ENCODE data around the gene RASSF1. TPM values are rescaled to one million over a fixed set of nuclear protein-coding genes. Genes with fewer than 3 reads are reported as not detected.

RASSF1 gene
- total RNA-seq, 1 experiment from 2014 or later = 37.1 TPM

DNA sequence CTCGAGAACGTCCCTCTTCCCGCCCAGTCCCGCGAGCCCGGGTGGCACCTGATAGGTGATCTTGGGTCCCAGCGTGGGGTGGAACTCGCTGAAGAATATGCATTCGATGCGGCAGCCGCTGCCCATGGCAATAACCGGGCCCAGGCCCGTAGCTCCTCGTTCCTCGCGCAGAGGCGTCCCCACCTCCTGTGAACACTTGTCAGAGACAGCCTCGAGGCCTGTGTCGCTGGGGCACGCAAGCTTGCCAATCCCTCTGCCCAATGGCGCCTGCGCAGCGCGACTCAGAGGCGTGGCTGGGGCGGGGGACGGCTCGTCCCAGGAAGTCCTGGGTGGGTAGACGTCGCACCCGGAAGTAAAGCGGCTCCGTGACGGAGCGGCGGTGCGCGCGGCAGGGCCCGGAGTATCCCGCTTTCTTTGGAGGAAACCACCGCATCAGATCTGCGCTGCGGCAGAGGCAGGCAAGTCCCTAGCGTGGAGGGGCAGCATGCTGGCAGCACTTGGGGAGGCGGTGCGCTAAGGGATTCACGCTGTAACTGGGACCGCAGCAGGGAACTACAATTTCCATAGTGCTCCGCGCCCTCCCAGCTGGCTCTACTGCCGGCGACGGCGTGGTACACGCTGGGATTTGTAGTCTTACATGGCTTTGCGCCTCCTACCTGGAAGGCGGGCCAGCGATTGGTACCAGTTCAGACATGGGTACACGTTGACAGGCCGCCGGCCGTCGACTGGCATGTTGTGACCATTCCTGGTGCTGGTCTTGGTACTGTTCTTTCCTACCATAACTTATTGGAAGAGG lies 10.1 kb upstream of the RASSF1 start, which contains the start of the genes CYB561D2 and NPRL2:
CYB561D2 (plus strand) TSS at position 336 of the 796 bp plus-strand sequence. CDS start 572 bp downstream, outside the sequence.
NPRL2 (minus strand) TSS at position 249 of the 796 bp plus-strand sequence; CDS start at position 126, 123 bp downstream.
- in situ Hi-C loops (cut with HindIII; ENCODE audit: low pct_unique_long_range_greater_than_20kb, low sequenced_read_pairs) = no loop called here
- peak; percentile 91 for DNase-seq (ENCODE audit: low read depth)

DNA sequence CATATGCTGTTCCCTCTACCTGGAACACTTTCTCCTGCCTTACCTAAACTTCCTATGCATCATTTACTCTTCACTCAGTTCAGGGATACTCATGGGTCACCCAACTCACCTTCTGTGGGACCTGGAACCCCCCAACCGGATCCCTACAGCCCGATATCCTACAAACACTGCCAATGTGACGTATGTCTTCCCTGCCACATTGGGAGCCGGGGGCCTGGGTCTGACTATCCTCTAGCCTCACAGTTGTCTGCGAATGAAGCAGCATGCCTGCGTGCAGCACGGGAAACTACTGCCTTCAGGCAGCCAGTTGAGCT lies 9.5 kb upstream of the RASSF1 start:
- in situ Hi-C loops (cut with HindIII; ENCODE audit: low pct_unique_long_range_greater_than_20kb, low sequenced_read_pairs) = no loop called here
- DNase-seq (ENCODE audit: low read depth) = no peak

DNA sequence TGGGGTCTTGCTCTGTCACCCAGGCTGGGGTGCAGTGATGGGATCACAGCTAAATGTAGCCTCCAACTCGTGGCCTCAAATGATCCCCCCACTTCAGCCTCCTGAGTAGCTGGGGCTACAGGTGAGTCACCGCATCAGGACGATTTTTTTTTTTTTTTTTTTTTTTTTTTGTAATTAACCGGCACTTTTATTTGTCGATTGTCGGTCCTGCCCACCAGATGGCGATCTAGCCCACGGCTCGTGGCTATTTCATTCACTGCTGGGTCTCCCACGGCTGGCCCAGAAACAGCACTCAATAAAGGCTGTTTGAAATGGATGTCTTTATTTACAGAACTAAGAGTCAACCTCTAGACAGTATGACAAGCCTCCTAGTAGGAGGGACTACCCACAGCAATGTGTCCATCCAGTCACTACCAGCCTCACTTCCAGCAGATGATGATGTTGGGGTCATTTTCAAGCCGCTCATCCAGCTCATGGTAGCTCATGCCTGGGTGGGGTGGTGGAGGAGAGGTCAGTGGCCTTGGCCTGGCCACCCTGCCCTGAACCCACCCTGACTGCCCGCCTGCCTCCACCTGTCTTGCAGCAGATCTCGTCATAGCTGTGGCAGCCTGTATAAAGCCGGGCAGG lies 6.7 kb upstream of the RASSF1 start:
- DNase-seq (ENCODE audit: low read depth) = peak; percentile 76
- in situ Hi-C loops (cut with HindIII; ENCODE audit: low pct_unique_long_range_greater_than_20kb, low sequenced_read_pairs) = no loop called here

DNA sequence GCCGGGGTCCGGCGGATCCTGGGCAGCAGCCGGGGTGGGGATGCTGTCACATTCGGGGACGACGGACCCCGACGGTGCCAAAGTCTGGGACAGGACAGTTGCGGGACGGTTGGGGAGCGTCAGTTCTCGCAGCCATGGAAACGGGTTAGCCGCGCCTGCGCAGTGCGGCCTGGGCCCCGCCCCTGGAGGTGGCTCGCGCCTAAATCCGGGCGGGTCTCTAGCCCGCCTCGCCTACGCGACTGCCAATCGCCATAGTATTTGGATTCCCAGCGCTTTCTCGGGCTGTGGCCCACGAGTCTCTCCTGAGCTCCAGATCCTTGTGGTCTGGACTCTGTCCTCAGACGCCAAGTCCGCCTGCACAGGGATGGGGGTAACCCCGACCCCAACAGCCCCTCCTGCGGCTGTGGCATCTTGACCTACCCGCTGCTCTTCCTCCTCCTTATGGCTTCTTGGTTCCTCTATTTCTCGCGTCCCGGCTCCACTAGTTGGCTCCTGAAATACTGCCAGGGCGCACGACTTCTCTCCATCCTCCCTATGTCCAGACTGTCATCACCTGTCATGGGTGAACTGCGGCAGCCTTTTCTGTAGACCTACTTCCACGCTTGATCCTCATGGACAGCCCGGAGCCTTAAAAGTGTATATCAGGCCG lies 5.1 kb upstream of the RASSF1 start, which contains the start of gene ZMYND10:
ZMYND10 (minus strand) TSS at position 147 of the 649 bp plus-strand sequence. CDS start 153 bp downstream, outside the sequence.
- no peak for DNase-seq (ENCODE audit: low read depth)
- in situ Hi-C loops (cut with HindIII; ENCODE audit: low pct_unique_long_range_greater_than_20kb, low sequenced_read_pairs) = no loop called here

DNA sequence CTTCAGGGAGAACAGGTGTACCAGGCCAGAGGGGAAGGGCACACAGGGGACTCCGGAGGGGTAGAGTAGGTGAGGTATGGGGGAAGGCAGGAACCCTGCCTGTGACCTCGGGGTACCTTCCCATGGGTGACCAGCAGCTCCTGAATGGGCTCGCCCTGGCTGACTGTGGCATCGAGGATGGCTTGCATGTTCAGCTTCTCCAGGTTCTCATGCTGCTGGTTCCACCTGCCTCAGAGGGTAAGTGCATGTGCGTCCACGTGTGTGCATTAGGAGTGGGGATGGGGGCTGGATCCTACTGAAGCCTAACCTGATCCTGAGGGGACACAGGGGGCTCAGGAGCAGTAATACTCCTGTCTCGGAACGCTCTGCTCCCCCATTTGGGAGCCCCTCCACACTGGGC lies 4.4 kb upstream of the RASSF1 start:
- DNase-seq (ENCODE audit: low read depth) = no peak
- in situ Hi-C loops (cut with HindIII; ENCODE audit: low pct_unique_long_range_greater_than_20kb, low sequenced_read_pairs) = no loop called here

DNA sequence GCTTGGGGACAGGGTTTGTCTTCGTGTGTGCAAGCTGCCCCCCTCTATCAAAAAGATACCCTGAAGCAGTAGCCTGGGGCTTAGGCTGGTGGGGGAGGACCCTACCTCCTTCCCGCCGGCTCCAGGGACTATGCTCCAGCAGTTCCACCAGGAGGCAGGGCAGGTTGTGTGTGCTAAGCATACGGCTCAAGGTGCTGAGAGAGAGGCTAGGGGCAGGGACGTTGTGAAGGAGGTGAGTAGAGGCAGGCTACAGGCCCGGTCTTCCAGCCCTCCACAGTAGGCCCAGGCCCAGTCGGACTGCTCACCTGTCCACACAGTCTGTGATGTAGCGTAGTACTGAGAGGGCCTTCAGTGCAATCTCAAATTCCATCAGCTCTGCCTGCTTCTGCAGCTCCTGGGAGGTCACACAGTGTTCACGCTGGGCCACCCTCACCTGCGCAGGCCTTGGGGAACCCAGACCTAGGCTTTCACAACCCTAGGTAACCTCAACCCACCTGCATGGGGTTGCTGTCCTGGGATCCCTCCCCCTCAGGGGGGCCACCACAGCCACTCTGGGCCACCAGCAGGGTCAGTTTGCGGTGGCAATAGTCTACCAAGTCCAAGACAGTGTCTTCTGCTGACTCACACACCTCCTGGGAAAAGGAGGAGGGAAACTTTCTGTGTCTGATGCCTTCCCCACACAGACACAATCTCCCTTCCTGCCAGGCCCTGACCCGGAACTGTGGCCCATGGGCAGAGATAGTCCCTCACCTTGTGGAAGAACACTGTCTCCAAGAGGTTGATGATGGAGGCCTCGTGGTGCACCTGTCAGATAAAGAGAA lies 2.4 kb upstream of the RASSF1 start:
- DNase-seq (ENCODE audit: low read depth) = no peak
- in situ Hi-C loops (cut with HindIII; ENCODE audit: low pct_unique_long_range_greater_than_20kb, low sequenced_read_pairs) = no loop called here

DNA sequence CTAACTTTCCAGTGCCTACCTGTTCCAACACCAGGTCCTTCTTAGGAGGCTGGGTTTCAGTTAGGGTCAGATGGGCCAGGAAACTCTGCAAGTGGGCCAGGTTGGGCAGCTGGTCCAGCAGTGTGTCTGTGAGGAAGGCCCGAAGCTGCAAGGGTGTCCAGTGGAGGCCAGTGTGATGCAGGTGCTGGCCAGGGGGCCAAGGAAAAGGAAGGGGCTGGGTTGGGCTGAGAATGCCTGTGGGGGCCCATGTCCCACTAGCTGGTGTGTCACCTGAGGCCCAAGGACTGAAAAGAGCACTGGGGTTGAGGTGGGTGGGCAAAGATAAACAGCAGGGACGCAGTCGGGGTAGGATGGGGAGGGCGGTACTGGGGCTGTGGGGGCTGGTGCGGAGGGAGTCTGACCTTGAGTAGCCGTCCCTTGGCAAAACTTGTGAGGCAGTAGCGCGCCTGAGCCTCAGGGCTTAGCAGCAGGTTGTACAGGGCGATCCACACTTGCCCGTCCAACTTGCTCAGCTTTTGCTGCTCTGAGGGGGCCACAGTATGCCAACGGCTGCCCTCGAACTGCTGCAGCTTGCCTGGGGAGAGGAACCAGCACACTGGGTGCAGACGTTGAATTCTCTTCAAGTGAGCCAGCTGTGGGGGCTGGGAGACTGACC lies 1.5 kb upstream of the RASSF1 start:
- in situ Hi-C loops (cut with HindIII; ENCODE audit: low pct_unique_long_range_greater_than_20kb, low sequenced_read_pairs) = no loop called here

DNA sequence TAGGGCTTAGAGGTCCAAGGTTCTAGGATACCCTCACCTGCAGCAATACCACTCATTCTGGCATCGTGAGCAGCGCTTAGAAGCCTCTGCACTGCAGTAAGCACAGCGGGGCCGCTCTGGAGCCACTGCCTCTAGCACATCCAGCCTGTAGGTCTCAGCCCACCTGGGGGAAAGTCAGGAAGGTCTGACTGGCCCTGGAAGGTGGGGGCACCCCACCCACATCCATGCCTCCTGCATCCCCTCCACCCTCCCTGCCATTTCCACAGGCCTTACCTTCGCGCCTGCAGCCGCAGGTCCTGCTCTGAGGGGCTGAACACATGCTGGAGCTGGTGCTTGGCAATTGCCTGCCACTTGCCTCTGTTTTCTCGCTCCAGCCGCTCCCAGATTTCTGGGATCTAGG lies 901 bp upstream of the RASSF1 start:
- no peak for DNase-seq (ENCODE audit: low read depth)
- in situ Hi-C loops (cut with HindIII; ENCODE audit: low pct_unique_long_range_greater_than_20kb, low sequenced_read_pairs) = no loop called here

More for the DNA sequence above, 1.5 kb upstream of the RASSF1 start:
- no peak for DNase-seq (ENCODE audit: low read depth)

DNA sequence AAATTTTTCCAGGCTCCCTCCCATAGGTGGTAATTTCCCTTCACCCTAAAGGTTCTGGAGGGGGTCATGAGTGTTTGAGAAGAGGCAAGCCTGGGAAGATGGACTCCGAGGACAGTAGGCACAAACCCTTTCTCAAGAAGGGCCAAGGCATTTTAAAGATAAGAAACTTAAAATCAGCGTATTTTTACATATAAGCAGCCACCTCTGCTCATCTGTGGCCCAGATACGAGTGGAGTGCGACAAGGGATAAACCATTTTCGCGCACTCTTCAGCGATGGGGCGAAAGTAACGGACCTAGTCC lies 539 bp downstream of the RASSF1 start:
- in situ Hi-C loops (cut with HindIII; ENCODE audit: low pct_unique_long_range_greater_than_20kb, low sequenced_read_pairs) = no loop called here
- no peak for DNase-seq (ENCODE audit: low read depth)

DNA sequence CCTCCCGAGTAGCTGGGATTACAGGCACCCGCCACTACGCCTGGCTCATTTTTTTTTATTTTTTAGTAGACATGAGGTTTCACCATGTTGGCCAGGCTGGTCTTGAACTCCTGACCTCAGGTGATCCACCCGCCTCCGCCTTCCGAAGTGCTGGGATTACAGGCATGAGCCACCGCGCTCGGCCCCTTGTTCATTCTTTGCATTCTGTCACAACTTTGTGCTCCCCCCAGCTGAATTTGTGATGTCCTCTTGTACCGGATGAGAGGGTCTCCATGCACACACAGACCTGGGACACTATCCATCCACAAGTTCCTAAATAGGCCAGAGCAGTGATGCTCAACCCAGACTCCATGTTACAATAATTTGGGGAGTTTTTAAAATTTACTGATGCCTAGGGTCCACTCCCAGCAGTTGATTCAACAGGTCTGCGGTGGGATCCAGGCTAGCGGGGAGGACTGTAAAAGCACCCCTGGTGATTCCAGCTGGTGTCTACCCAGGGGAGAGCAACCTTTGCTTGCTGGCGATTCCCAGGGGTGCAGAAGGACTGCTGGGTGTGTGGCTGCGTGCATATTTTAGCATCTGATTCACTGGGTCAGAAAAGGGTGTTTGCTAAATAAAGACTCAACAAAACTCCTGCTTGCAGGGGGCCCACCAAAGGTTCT lies 1.0 kb downstream of the RASSF1 start:
- in situ Hi-C loops (cut with HindIII; ENCODE audit: low pct_unique_long_range_greater_than_20kb, low sequenced_read_pairs) = no loop called here
- DNase-seq (ENCODE audit: low read depth) = no peak

DNA sequence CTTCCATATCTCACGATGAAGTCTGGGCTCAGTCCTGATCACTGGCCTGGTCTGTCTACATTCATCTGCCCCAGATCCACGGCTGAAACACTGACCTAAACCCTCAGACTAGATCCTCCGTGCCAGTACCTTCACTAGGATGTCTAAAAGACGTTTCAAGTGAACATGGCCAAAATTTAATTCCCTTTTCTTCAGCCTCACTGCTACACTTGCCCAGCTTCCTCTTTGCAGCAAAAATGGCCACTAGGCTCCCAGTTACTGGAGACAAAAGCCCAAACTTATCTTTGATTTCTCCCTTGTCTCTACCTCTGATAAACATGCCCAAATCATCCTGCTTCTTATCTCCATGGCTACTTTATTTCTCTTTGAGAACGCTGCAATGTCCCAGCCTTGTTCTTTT lies 1.7 kb downstream of the RASSF1 start:
- DNase-seq (ENCODE audit: low read depth) = no peak
- in situ Hi-C loops (cut with HindIII; ENCODE audit: low pct_unique_long_range_greater_than_20kb, low sequenced_read_pairs) = no loop called here

DNA sequence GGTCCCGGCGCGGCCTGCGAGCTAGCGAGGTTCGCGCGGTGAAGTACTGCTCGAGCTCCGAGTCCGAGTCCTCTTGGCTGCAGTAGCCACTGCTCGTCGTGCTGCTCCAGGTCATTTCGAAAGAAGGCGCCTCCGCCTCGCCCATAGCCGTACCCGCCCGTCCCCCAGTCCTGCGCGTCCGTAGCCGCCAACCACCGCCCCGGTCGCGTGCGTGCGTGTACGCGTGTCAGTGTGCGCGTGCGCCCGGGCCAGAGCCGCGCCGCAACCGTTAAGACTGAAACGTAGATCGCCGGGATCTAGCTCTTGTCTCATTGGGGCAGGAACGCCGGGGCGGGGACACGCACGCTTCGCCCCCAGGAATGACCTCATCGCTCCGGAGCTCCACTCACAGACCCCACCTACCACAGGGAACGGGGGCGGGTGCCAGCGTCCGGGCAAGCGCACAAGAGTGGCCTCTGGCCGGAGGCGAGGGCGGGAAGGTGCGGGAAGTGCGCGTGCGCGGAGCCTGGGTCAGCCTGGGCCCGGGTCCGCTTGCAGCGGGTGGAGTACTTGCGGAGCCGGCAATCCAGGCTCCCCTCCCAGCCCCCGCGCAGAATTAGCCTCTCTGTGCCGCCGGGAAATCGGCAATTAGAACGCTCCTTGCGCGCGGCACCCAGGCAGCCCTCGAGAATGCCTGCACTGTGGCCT lies 3.3 kb downstream of the RASSF1 start:
- DNase-seq (ENCODE audit: low read depth) = peak; percentile 96
- in situ Hi-C loops (cut with HindIII; ENCODE audit: low pct_unique_long_range_greater_than_20kb, low sequenced_read_pairs) = no loop called here

DNA sequence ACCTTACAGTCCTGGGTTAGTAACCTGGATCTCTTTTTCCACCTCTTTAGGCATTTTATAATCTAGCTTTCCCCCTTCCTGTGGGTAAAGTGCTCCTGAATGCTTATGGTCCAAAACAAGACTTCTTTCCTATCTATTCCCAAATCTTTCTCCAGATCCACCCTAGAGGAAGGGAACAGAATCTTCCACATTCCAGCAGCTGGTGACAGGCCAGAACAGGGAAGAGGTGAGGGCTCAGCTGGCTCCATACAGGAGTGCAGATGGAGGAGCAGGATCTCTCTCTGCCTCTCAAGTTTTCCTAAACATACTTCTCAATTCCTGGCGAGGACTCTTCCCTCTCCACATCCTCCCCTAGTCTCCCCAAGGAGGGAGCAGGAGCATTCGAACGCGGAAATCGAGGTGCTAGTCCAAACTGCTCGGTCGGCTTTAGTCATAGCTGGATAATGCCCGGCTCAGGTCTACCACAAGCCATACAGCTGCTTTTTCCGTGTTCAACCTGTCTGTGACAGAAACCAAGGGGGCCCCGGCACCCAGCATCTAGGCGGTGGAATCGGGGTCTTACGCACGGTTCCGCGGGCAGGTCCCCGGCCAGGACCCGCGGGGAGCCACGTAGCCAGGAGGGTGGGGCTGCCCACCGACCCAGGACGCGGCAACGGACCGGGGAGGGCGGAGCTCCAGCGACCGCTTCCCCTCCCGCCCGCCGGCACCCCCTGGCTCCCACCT lies 4.0 kb downstream of the RASSF1 start:
- DNase-seq (ENCODE audit: low read depth) = no peak
- in situ Hi-C loops (cut with HindIII; ENCODE audit: low pct_unique_long_range_greater_than_20kb, low sequenced_read_pairs) = no loop called here

DNA sequence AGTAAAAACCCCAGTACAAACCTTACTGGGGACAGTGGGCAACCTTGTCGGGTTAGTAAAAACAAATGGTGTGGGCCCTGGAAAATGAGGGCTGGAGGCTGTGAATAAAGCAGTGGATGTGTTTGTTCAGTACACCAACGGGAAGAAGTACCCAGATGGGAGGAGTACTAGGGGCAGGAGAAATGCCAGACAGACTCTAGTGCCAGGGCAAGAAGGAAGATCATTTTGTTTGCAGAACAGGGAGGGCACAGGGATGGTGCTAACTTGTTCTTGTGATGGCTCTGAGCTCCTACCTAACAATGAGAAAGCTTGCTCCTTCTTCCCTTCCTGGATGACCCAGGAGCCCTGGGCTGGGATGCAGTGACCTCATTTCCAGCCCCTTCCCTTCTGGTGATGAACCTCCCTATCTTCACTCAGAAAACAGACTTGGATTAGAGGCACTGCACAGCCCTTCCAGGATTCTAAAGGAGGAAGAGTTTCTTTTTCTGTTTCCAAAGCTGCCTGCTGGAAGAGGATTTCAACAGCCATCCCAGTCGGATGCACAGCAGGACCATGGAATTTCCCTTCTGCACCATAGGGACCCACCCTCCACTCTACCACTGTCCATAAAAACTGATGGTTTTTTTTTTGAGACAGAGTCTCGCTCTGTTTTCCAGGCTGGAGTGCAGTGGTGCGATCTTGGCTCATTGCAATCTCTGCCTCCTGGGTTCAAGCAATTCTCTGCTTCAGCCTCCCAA lies 6.1 kb downstream of the RASSF1 start:
- no peak for DNase-seq (ENCODE audit: low read depth)
- in situ Hi-C loops (cut with HindIII; ENCODE audit: low pct_unique_long_range_greater_than_20kb, low sequenced_read_pairs) = no loop called here

DNA sequence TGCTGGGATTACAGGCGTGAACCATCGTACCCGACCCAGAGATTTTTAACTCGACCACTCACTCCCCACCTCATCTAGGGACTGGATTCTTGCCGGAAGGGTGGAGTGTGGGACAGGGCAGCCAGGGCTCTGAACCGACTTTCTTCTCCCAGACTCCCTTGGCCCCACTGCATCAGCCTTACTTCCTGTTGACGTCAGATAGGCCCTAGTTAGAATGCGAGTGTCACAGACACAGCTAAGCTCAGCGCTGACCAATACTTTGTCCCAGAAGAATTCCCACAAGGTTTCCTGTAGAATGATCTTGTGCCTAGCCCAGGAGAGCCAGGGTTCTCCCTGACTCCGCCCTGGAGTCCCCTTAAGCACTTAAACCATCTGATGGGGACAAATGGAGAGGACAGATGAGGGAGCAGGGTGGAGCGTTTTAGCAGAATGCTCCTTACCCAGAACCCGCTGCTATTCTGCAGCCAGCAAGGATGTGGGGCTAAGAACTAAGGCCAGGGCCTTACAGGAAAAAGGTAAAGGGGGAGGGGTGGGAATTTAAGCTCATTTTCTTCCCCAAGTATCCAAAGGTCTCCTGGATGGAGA lies 6.8 kb downstream of the RASSF1 start:
- in situ Hi-C loops (cut with HindIII; ENCODE audit: low pct_unique_long_range_greater_than_20kb, low sequenced_read_pairs) = no loop called here
- DNase-seq (ENCODE audit: low read depth) = no peak

Measured in Caki2 (cell line).